GM21717 (cell line): ENCODE data around the gene VANGL1.
"Not testable (repeated sequence)": the region's sequence is repeated elsewhere in the genome, so short reads cannot be mapped to it uniquely, and the experiment has no call there.

Experiments
- ATAC-seq: cut with Tn5 transposase; IDR thresholded peaks from one replicate; pipeline ENCODE4 v1.9.1; 2021; ENCODE audit warnings: mild to moderate bottlenecking, moderate library complexity; ENCODE audit not compliant: unreplicated experiment

VANGL1 gene

DNA sequence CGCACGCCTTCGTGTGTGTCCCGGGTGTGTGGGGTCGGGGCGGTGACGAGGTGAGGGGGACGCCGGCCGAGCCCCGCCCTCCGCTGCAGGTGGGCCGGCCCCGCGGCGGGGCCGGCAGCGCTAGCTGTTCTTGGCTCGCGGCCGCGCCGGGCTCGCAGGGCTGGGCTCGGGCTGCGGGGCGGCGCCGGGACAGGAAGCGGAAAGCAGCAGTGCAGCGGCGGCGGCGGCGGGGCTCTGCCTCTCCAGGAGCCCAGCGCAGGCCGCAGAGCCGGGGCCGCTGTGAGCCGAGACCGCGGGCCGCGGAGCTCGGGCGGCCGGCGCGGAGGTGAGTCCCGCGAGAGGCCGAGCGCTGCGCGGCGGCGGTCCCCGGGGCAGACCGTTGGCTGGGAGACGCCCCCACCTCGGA lies at the start of gene VANGL1:
Gene VANGL1 (plus strand): TSS at position 209 of the 406 bp plus-strand sequence. CDS start 9,444 bp downstream, outside the sequence.
- ATAC-seq = peak; percentile 71

DNA sequence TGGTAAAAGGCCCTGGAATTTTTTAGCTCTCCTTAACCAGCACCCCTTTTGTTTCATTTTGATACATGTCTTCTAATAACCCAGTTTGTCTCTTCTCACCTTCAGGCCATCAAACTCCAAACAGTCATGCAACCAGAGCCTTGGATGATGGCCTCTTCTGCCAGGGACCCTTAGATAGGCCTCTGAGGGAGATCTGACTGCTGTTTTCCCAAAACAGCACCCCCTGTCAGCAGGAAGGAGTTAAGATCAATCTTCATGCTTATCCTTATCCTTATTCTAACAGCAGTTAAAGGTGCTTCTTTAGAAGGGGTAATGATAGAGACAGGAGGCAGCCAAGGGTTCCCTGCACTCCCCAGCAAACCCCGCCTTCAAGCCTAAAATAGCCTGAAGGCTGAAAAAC lies 49.5 kb upstream of the VANGL1 start:
- no peak for ATAC-seq

DNA sequence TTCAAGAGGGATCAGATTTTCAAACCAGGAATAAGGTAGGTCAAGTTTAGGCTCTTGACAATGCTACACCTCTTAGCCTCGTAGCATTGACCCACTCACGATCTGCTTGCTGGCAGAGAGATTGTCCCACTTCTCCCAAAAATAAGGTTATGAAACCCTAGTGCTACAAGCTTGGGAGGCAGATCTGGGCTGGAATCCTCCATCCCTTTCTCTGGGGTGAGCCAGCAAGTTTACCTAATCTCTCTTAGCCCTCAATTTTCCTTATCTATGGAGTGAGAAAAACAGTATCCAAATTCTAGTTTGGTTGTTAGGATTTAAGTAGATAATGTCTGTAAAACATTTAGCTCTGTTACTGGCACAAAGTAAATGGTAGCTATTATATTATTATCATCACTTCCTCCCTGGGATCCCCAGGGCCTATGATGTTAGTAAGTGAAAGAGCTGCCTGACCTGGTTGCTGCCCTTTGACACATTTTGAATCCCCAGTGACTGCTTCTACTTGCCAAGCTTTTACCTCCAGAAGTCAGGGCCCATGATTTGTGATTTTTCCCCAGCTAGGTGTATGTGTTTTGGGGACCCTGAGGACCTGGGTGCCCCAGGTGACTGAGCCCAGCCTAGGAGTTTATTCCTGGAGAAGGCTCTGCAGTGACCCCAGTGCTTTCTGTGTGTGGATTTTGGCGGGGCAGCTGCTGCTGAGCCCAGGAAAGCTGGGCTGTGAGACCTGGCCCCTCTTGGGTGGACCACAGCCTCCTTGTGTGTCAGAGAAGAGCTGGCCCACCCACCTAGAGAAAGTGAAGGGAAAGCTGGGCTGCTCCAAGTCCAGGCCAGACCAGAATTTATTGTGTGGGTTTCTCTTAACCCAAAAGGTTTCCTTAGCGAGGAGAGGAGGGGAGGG lies 48.2 kb upstream of the VANGL1 start:
- ATAC-seq = no peak

DNA sequence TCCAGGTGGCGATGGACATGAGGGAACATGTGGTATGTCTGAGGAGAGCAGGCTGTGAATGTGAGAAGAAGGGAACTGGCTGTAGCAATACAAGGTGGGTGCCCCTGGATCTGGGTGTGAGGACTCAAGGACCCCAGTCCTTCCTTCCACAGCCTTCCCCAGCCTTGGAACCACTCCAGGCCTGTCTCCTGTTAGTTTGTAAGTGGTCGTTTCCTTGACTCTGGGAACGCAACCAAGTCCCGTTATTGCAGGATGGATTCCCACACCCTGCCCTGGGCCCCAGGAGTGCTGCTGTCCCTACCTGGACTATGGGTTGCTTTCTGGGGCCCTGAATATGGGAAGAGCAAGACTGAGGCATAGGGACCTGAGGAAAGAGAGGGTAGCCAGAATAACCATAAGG lies 47.2 kb upstream of the VANGL1 start:
- ATAC-seq = no peak

DNA sequence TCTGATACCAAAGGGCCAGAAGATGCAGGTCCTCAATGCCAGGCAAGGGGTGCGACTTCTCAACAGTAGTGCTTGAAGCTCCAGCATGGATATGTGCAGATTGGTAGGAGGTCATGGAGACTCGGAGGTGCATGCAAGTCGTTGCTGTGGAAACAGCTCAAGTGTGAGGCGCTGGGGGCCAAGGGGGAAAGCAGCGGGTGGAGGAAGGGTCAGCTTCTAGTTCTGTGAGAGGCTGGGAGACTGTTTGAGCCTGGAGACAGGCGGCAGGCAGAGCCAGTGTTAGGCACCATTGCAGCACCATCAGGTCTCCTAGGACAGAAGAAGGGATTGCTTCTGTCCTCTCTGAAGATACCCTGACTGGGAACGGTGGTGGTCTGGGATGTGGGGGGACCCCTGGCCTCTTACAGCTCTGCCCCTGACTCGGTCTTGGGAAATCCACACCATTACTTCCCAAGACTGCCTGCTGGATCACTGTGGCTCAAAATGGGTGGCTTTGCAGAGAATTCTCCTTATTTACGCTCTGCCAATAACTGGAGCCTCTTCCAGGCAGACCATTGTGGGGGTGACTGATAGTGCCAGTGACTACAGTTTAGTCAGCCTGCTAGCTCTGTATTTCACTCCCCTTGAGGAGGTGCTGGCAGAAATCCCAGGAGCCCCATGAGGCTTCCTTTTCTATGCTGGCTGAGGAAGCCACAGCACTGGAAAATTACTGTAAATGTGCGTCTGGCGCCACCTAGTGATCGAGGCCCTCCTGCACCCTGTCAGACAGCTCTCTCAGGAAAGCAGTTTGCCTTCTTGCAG lies 46.3 kb upstream of the VANGL1 start:
- no peak for ATAC-seq

DNA sequence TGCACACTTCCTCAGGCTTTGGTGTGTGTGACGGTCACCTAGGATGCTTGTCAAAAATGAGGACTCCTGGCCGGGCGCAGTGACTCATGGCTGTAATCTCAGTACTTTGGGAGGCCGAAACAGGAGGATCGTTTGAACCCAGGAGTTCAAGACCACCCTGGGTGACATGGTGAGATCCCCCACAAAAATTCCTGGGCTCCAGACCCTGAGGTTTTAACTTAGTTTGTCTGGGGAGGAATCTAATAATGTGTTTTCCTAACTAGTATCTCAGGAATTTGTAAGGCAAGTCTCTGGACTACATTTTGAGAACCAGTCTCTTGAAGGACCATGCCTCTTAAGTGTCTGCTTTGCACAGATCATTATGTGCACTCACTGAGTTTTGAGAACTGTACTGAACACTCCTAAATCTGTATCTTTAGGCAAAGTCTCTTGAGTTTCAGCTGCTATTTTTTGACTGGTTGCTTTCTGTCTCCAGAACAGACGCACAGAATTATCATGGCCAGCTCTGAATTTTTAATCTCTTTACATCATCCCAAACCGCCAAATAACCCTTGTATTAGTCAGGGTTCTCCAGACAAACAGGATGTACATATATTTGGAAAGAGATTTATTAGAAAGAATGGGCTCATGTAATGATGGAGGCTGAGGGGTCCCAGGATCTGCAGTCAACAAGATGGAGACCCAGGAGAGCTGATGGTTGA lies 45.5 kb upstream of the VANGL1 start:
- no peak for ATAC-seq

DNA sequence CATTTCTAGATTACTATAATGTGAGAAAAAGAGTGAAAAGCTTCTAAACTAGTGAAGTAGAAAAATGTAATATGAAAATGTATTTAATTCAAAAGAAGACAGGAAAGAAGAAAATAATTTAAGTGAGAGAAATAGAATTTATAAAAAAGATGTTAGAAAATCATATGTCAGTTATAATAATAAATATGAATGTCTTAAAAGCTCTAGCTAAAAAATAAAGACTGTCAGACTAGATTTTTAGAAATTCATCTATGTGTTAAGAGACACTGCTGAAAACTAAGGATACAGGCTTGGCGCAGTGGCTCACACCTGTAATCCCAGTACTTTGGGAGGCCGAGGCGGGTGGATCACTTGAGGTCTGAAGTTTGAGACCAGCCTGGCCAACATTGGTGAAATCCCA lies 37.3 kb upstream of the VANGL1 start:
- no peak for ATAC-seq

DNA sequence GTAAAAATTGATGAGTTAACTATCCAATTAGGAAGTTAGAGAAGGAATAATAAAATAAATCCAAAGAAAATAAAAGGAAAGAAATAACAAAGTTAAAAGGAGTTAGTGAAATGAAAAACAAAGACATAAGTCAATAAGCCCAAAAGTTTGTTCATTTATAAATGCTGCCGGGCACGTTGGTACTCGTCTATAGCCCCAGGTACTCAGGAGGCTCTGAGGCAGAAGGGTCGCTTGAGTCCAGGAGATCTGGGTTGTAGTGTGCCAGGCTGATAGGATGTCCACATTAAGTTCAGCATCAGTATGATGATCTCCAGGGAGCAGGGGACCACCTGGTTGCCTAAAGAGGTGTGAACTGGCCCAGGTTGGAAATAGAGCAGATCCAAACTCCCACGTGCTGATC lies 35.5 kb upstream of the VANGL1 start:
- no peak for ATAC-seq

DNA sequence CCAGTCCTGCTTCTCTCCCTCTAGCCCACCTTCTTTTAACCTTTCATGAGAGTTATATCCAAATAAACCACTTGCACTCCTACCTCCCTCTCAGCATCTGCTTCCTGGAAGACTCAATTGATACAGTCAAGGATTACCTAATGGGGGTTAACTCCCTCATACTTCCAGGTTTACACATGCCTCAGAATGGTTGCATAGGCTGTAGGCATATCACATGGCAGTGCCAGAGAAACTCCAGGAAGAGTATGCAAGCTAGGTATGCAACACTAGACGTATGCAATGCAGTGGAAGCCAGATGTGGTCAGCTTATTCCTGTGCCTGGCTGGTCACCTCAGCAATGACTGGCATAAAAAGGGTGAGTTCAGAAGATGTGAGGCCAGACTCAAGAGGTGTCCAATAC lies 32.7 kb upstream of the VANGL1 start:
- no peak for ATAC-seq

DNA sequence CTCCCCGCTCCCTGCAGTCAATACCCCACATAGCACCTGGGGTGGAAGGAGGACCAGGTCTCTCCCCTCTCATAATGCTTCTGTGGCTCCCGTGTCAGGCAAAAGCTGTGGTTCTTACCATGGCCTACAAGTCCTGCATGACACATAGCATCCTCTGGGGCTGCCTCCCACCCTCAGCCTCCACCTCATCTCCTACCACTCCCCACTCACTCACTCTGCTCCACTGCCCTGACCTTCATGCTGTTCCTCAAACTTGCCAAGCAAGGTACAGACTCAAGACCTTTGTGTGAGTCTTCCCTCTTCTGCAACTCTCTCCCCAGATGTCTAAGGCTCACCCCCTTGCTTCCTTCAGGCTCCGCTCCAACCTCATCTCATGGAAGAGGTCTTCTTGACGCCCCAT lies 28.0 kb upstream of the VANGL1 start:
- ATAC-seq = no peak

DNA sequence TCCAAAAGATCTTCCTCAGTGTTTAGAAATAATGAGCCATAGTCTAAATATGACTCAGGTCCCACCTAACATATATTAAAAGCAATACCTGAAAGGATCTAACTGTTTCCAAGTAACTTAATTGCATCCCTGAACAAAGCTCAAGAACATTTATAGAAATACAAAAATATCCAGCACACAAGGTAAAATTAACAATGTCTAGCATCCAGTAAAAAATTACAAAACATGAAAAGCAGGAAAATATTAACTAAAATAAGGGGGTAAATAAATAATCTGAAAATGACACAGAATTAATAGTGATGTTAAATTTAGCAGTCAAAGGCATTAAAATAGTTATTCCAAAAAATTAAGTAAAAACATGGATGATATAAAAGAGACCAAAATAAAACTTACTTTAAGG lies 21.3 kb upstream of the VANGL1 start:
- ATAC-seq = no peak

DNA sequence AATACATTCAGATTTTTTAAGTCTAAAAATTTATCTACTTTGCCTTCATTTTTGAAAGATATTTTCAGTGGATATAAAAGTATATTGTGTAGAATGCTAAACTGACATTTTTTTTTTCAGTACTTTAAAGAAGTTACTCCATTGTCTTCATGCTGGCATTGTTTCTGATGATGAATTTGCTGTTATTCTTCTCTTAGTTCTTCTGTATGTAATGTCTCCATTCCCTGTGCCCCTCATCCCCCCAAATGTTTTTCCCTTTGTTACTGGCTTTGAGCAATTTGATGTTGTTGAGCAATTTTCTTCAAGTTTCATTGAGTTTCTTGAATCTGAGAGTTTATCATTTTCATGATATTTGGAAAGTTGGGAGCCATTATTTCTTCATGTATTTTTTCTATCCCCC lies 20.8 kb upstream of the VANGL1 start:
- no peak for ATAC-seq

DNA sequence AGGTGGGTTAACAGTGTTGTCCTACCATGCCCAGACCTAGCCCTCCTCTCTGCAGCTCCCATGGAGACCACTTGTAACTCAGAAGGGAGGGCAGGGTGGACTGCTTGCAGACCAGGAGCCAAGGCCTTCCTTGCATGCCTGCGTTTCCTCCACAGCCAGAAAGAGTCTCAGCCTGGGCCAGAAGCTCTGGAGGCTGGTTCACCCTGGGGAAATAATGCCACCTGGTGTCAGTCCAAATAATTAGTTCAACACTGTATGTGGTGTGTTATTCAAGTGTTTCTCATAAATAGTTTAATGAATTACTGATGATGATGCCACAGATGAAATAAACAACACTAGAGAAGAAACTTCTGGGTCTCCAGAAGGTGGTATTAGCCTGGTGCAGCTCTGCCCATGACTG lies 16.9 kb upstream of the VANGL1 start:
- no peak for ATAC-seq

DNA sequence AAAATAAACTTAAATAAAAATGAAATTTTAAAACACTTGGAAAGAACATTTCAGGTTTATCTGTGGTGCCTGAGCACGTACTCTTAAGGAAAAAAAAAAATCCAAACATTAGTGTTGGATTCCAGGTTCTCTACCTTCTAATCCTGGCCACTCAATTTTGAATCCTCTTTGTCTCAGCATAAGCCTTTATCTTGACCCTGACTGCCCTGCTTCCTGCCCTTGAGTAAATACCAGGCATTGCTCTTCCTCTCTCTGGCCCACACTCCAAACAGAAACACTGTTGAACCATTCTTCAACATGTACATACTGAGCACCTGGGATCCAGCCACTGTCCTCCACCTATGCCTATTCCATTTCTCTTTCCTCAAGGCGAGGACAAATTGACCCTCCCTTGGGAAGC lies 11.4 kb upstream of the VANGL1 start:
- ATAC-seq = no peak

DNA sequence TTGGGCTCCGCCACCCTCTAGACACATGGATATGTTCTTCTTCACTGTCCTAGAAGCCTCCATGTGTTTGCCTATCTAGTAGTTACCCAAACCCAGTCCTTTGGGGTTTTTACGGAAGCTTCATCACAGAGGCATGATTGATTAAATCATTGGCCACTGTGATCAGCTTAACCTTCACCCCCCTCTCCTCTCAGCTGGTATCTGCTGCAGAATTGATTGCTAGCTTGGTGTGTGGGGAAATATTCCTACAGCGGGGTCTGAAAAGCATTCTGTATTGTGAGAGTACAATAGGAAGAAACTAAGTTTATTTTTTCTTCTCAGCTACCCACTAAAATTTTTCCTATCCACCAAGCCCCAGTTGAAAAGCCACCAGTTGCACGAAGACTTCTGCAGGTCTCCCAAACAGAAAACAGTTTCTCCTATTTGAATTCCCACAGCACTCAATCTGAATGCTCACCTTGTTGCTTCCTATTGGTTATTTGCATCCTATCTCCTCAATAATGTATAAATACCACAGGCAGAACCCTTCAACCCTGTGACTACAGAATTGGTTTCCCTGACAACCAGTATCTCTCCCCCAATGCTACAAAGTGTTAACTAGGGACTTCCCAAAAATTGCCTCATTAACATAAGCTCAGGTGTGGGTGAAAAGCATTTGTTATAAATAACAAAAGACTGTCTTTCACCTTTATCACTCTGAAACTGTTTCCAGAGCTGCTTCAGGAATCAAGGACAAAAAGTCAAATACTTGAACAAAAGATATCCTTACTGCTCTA lies 9.3 kb upstream of the VANGL1 start:
- no peak for ATAC-seq

DNA sequence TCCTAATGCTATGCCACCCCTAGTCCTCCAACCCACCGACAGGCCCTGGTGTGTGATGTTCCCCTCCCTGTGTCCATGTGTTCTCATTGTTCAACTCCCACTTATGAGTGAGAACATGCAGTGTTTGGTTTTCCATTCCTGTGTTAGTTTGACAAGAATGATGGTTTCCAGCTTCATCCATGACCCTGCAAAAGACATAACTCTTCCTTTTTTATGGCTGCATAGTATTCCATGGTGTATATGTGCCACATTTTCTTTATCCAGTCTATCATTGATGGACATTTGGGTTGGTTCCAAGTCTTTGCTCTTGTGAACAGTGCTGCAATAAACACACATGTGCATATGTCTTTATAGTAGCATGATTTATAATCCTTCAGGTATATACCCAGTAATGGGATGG lies 8.2 kb upstream of the VANGL1 start:
- ATAC-seq = not testable (repeated sequence)

DNA sequence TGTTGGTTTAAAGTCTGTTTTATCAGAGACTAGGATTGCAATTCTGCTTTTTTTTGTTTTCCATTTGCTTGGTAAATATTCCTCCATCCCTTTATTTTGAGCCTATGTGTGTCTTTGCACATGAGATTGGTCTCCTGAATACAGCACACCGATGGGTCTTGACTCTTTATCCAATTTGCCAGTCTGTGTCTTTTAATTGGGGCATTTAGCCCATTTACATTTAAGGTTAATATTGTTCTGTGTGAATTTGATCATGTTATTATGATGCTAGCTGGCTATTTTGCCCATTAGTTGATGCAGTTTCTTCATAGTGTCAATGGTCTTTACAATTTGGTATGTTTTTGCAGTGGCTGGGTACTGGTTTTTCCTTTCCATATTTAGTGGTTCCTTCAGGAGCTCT lies 4.5 kb upstream of the VANGL1 start:
- not testable (repeated sequence) for ATAC-seq

DNA sequence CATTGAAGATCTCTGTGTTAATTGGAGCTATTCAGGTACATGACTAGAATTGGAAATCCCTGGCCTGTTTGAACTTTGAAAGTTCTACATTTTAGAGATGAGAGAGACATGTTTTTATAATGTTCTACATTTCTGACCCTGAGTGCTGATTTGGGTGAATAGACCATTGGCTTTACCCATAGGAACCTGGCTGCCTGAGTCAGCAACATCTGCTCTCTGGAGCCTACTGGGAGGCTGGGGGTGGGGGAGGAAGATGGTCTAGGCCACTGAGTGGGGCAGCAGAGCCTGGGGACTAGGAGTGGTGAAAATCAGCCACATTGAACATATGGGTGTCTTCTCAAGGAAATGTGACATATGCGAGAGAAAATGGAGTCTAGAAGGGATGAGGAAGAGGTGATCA lies 1.4 kb upstream of the VANGL1 start:
- no peak for ATAC-seq

DNA sequence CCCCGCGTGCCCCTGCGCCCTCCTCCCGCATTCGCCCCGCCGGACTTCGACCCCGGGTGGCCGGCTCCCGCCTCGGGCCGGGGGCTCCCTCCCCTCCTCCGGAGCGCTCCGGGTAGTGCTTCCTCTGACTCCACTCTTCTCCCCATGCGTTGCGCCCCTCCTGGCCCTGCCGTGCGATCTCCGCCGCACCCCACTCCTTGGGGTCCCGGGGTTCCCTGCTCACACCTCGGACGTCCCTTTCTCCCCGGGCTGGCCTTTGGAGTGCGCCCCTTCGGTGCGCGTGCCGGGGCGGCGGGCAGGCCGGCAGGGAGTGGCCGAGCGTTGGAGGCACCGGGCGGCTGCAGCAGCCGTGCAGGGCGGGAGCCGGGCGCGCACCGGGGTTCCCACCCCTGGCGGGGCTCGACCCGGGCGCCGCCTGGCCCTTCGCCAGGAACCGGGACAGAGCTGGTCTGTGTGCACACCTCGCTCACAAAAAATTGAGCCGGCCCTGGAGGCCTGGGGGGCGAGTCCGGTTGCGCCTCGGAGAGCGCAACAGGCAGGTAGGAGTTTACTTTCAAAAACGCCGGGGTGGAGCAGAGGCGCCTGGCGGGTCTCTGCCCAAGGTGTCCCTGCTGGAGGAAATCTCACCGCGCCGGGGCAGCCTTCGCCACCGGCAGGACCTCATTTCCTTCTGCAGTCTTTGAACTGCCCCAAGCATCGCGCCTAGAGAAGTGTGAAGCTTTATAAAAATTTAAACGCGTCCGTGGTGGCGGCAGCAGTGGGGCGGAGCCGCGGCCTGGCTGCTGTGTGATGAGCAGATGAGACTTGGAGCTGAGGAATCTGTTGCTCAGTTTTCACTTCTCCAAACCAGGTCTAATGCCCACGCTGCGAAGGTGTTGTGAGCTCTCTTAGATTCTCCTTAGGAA lies 650 bp downstream of the VANGL1 start:
- ATAC-seq = peak; percentile 74

DNA sequence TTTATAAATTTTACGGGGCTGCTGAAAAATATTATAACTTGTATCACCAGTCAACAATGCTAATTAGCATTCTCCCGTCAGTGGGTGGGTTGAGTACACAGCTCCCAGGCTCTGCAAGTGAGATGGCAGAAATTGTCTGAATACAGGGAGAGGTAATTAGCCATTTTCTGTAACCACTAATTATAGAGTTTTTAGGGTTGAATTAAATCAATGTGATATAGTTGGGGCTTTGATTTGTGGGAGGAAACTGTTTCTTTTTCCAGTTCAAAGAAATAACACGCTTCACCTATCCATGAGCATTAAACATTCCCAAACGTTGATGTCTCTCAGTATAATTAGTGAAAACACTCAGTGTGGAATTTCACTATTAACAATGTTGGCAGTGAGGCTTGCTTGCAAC lies 1.5 kb downstream of the VANGL1 start:
- no peak for ATAC-seq
